Left renal pelvis (tissue), 4 donors: Measurements from ENCODE around the gene KIF27. TPM values are rescaled to one million over a fixed set of nuclear protein-coding genes. Genes with fewer than 3 reads are reported as not detected.
"Not testable (repeated sequence)": the region's sequence is repeated elsewhere in the genome, so short reads cannot be mapped to it uniquely, and the experiment has no call there.

ENCODE experiments used
- DNase-seq, 4 donors: peaks; one replicate each; pipeline ENCODE4 v3.0.0-alpha.2; 2013; ENCODE audit warnings: low read depth in 4 of 4, low spot score in 3 of 4
- polyA plus RNA-seq, 4 donors: library from polyadenylated mRNA; unstranded; fragments of 120-200 nt; gene quantifications; one replicate each; pipeline ENCODE4 v1.2.1, GENCODE V29; 2013; ENCODE audit not compliant: insufficient read length in 4 of 4

KIF27 gene
- polyA plus RNA-seq, 4 donors: 11.0 to 23.8 (median 19.7) TPM

DNA sequence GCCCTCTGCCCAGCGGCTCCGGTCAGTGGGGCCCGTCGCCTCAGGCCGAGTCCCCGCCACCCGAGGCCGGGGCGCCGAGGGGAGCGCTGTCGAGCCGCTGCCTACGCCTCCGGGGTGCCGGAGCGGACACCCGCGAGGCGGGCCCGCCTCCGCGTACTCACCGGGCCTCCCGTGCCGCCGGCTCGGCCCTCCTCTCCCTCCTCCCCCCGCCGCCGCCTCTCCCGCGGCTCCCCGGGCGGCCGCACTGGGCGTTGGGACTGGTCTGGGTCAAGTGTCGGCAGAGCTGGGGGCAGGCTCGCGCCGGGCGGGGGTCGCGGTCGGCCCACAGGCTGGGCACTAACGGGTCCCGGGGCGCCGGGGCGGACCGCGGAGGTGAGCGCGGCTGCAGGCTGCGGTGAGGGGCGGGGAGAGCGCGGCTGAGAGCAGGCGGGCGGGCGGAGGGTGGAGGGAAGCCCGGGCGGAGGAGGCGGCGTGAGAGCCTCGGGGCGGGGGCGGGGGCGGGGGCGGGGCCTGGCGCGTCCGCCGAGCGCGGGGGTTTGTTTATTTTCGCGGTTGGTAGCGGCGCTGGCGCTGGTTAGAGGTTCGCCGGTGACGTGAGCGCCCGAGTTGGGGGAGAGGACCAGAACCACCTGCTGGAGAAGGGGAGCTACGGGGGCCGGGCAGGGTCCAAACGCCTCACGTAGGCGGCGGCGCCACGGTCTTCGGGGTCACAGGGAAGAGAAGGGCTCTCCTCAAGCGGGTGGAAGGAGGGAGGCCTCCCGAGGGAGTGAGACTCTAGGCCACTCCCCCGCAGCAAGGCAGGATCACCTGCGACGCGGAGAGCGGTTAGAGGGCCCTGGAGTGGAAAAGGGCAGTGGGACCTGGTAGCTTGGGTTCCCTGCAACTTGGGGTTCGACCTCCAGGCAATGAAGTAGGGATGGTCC is 103.6 kb downstream of the KIF27 start, which contains the start of gene GKAP1:
GKAP1 (minus strand) TSS at position 414 of the 923 bp plus-strand sequence. CDS start 11,252 bp downstream, outside the sequence.
- DNase-seq: peak; percentile 22 to 39 (median 31)

DNA sequence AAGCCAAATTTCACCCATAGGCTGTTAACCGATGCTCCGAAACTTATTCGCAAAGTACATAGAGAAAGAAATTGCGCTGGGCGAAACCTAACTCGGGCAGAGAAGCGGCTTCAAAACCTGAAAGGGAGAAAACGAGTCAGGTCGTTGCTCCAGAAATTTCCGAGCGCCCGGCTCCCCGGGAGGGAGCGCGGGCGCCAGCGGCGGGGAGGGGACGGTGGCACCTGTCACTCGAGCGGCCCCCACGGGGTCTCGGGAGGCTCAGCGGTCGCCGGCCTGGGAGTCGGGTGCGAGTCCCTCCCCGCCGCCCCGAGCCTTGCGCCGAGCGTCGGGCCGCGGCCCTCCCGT is 104.2 kb downstream of the KIF27 start:
- DNase-seq: peak in 2 of 4 donors; percentile 2 to 14

DNA sequence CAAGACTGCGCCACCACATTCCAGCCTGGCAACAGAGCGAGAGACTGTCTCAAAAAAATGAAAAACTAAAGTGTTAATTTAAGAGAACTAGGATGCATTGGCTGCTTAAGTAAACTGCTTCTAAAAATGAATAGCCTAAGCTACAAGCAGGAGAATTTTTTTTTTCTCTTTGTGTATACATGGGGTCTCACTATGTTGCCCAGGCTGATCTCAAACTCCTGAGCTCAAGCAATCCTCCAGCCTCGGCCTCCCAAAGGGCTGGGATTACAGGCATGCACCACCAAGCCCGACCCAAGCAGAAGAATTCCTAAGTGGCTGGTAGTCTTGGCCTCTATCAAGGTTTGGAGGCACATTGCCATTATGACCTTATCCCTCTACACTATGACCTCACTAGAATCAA is 106.1 kb downstream of the KIF27 start:
- DNase-seq: not testable (repeated sequence)

- DNase-seq: not testable (repeated sequence)
Measured at GRCh38 chr9:83809213-83809612, 112.0 kb downstream of the KIF27 start.

DNA sequence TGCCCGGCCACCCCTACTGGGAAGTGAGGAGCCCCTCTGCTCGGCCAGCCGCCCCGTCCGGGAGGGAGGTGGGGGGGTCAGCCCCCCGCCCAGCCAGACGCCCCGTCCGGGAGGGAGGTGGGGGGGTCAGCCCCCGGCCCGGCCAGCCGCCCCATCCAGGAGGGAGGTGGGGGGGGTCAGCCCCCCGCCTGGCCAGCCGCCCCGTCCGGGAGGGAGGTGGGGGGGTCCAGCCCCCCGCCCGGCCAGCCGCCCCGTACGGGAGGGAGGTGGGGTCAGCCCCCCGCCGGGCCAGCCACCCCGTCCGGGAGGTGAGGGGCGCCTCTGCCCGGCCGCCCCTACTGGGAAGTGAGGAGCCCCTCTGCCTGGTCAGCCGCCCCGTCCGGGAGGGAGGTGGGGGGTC is 116.8 kb downstream of the KIF27 start:
- DNase-seq: not testable (repeated sequence)

GRCh38 chr9:83803941-83804340 is 117.3 kb downstream of the KIF27 start:
- DNase-seq: not testable (repeated sequence)

- no peak for DNase-seq
Measured at GRCh38 chr9:83800236-83801033, 120.8 kb downstream of the KIF27 start.

DNA sequence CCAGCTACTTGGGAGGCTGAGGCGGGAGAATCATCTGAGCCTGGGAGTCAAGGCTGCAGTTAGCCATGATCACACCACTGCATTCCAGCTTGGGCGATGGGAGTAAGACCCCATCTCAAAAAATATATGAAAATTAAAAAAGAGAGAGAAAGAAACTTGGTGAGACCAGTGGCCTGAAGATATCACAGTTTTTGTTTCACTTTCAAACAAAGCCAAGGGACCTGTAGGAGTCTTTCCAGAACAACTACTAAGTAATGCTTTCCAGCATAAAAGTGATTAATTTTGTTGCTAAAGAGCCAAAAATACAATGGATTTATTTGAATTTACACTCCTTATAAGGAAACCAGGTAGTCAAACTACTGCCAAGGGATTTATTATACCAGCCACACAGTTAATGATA is 127.2 kb downstream of the KIF27 start:
- peak in 1 of 4 donors; percentile 4 for DNase-seq

DNA sequence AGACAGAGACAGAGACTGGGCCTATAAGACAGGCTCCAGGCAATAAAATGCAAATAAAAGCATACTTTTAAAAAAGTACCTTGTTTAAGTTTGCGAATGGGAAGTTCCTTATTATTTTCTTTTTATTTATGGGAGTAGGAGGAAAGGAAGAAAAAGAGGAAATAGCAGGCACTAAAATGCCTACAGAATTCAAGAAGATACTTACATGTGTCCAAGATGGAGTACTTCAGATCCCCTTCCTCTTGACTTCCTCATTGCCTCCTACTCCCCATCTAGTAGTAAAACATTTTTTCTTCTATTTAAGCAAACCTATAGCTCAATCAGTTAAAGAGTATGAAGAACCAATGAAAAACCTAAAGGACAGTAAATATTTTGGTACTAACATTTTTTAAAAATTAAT is 128.5 kb downstream of the KIF27 start:
- DNase-seq: no peak

Other genes starting within 250 kb of the KIF27 start
- gene UBQLN1, start 213.5 kb downstream of the KIF27 start, polyA plus RNA-seq: 100 to 1,000 TPM in 3 of 4 donors, 10 to 100 TPM in 1; 89.8 to 124 (median 114) TPM
- gene GKAP1, start 103.7 kb downstream of the KIF27 start, polyA plus RNA-seq: 10 to 100 TPM; 14.5 to 23.3 (median 18.9) TPM
- gene HNRNPK, start 58.8 kb upstream of the KIF27 start, polyA plus RNA-seq: 1,000 to 10,000 TPM in 1 of 4 donors, 100 to 1,000 TPM in 3; 709 to 1,066 (median 966) TPM
- 10 to 100 TPM; 14.2 to 26.8 (median 23.4) TPM for gene RMI1, start 59.4 kb upstream of the KIF27 start, polyA plus RNA-seq